GM12801 (cell line): Measurements from ENCODE around the gene PSTK.

Source experiments
- CTCF ChIP-seq: IDR thresholded peaks from one replicate; pipeline ENCODE4 v1.5.1; 2011; ENCODE audit warnings: control low read depth; ENCODE audit not compliant: insufficient read length; ENCODE audit errors: extremely low read depth

Gene PSTK, protein sequence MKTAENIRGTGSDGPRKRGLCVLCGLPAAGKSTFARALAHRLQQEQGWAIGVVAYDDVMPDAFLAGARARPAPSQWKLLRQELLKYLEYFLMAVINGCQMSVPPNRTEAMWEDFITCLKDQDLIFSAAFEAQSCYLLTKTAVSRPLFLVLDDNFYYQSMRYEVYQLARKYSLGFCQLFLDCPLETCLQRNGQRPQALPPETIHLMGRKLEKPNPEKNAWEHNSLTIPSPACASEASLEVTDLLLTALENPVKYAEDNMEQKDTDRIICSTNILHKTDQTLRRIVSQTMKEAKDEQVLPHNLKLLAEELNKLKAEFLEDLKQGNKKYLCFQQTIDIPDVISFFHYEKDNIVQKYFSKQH

GRCh38 chr10:122980209-122981065 lies at the start of gene PSTK:
TSS of gene PSTK (plus strand) at chr10:122980401. CDS start at chr10:122980480, 79 bp downstream.
- no peak for TF ChIP-seq CTCF

DNA sequence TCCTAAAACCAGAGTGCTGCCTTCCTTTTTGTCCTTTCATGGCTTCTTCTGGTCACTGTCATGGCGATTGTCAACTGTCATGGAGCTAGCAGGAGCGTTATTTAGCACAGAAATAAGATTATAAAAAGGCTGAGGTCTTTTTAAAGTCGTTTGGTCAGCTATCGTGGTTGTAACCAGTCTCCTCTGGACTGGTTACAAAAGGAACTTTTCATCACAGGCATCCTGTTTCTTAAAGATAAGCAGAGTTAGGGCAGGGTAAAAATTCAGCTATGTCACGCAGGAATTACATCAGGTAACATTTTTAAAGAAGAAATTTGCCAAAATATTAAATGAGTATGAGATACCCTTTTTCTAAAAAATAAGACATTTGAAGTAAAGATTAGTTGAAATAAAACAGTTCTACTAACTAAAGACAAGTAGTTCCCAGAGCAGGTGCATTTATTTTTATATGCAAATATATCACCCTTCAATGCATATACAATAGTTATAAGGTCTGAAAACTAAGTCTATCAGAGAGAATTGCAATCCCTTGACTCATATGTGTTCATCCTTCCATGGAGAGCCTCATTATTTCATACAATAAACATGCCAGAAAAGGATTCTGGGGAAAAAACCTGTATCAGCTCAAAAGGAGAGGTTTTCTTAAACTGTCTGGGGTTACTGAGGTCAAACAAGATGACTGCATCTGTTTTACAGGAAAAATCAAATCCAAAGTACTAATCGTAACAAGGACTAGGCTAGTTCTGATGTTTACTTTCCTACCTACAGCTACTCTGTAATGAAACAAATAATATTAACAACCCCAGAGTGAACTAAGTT lies 48.9 kb upstream of the PSTK start:
- TF ChIP-seq CTCF: no peak

DNA sequence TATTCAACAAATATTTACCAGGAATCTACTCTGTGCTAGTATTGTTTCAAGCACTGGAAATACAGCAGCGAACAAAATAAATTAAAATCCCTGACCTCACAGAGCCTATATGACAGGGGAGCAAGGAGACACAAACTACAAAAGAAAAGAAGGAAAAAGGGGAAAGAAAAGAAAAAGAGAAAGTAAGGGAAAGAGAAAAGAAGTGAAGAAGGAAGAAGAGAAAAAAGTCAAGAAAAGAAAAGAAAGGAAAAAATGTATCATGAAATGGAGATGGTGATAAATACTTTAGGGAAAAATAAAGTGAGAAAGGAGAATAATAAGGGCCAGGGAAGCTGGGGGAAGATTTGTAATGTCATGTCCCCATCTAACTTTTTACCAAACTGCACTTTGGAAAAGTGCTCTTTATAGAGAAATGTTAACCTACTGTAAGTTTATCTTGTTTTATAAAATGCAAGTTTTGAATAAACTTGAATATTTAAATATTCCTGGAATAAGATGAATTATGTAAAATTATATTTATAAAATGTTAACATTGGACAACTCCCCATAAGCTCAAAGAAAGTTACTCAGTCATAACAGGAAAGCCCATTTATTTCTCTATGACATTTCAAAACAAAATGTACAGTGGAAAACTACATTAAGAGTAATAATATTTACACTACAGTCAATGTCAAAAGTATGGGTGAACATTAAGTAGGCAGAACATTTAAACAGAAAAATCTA lies 40.9 kb upstream of the PSTK start:
- no peak for TF ChIP-seq CTCF

DNA sequence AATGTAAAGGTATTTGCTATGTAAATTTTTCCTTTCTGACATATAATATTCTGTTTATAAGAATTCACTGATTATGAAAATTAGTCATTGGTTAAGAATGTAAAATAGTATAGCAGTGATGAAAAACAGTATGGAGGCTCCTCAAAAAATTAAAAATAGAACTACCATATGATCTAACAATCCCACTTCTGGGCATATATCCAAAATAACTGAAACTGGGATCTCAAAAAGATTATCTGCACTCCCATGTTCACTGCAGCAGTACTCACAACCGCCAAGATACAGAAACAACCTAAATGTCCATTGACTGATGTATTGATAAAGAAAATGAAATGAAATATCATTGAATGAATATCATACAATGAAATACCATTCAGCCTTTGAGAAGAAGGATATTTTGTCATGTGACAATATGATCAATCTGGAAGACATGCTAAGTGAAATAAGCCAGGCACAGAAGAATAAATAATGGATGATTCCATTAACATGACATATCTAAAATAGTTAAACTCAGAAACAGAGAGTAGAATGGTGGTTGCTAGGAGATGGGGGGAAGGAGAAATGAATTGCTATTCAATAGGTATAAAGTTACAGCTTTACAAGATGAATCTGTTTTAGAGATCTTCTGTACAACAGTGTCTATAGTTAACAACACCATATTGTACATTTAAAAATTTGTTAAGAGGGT lies 40.2 kb upstream of the PSTK start:
- TF ChIP-seq CTCF: no peak

DNA sequence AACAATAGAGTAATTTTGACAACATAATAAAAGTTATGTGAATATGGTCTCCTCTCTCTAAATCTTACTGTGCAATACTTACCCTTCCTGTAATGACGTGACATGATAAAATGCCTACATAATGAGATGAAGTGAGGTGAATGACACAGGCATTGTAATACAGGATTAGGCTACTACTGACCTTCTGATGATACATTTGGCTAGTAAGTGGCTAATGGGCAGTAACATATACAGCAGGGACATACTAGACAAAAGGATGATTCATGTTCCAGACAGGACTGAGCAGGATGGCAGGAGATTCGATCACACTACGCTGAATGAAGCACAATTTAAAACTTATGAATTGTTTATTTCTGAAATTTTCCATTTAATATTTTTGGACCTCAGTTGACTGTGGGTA lies 30.9 kb upstream of the PSTK start:
- TF ChIP-seq CTCF: no peak

DNA sequence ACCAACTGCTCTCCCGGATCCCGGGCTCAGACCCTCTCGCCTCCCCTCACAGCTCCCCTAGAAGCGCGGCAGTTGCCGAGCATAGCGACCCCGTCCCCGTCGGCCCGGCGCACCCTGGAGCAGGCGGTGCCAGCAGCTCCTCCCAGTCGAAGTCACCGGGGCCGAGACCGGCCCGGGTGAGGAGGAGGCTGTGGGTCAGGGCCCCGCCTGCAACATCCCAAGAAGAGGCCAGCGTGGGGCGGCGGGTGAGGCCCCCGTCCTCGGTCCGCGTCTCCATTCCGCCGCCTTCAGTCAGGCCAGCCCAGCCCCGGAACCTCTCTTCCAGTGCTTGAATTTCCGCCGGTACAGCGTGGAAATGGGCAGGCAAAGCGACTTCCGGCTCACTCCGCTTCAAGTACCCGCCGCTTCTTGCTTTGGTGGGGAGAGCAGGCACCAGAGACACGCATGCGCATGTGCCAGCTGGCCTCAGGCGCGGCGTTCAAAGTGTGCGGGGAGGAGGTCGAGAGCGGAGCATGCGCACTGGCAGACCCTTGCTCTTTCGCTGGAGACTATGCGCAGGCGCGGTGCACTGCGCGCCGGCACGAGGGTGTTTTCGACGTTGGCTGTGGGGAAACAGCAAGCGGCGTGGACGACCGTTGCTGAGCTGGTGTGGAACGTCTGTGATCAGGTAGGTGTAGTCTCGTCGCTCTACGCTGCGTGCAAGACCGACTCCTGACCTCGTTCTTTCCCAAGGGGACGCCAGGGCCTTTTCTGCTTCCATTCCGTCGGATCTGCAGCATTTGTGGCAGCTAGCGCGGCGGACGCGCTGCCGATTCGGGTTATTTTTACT lies 26.1 kb upstream of the PSTK start, which contains the start of gene C10orf88:
Gene C10orf88, minus strand, starts transcription at position 326 of the 829 bp plus-strand sequence. Its CDS starts 49 bp downstream, at position 277.
- no peak for TF ChIP-seq CTCF
